Mucosa of descending colon (tissue), 3 donors: Measurements from ENCODE around the gene OR5H14. TPM values are rescaled to one million over a fixed set of nuclear protein-coding genes. Genes with fewer than 3 reads are reported as not detected.
"Not testable (repeated sequence)": the region's sequence is repeated elsewhere in the genome, so short reads cannot be mapped to it uniquely, and the experiment has no call there.

Source experiments
- ATAC-seq: fragments of 200-7000 bp; cut with Tn5 transposase; one replicate; pipeline ENCODE4 v1.9.1; 2020; ENCODE audit warnings: mild to moderate bottlenecking, moderate library complexity
- DNase-seq, 3 donors: peaks; one replicate each; pipeline ENCODE4 v3.0.0-alpha.2; 2020
- H3K36me3 ChIP-seq: fragments of 200-600 bp; one replicate; pipeline ENCODE4 v1.8.0; 2021; ENCODE audit warnings: low read depth, mild to moderate bottlenecking
- H3K4me1 ChIP-seq: fragments of 200-600 bp; one replicate; pipeline ENCODE4 v1.8.0; 2021; ENCODE audit warnings: low read depth, mild to moderate bottlenecking
- H3K4me3 ChIP-seq: fragments of 200-600 bp; one replicate; pipeline ENCODE4 v1.8.0; 2021; ENCODE audit warnings: mild to moderate bottlenecking
- H3K9me3 ChIP-seq: fragments of 200-600 bp; one replicate; pipeline ENCODE4 v1.8.0; 2021; ENCODE audit warnings: mild to moderate bottlenecking
- CTCF ChIP-seq: fragments of 200-600 bp; IDR thresholded peaks from one replicate; pipeline ENCODE4 v1.8.0; 2022; ENCODE audit warnings: antibody characterized with exemption, mild to moderate bottlenecking
- intact Hi-C, 2 donors: fragments of 100-400 bp; cut with DNase I in 1 of 2; cut with micrococcal nuclease in 1 of 2; formaldehyde crosslinking; loops; one replicate each; pipeline versions ENCODE4 v1.11.0 to v1.11.1; 2022; cut with DNase I, micrococcal nuclease
- total RNA-seq, 3 donors: library from RNA; stranded (reverse); fragmentation: NEBNext Ultra II Directional in 2 of 3; extraction: Animal tissue kit (Norgen Biotek cat#: 25700) in 2 of 3; gene quantifications; one replicate each; pipeline versions ENCODE4 v1.2.1 to v1.2.4, GENCODE V29; 2021 to 2023
- donor health status: DM: no; HTN: no; CAD: no; lungs with moderate emphysema.
- donor health status: DM: no; HTN: no; CAD: no.
- donor health status: DM: no; HTN: yes; CAD: no.

OR5H14 gene
- total RNA-seq, 3 donors from 2014 or later, result not detected

- DNase-seq (no peak), ATAC-seq (no peak)
- intact Hi-C loops, result no loop called here
- Histone ChIP-seq H3K9me3 (no peaks in the 10 kb centered on the region), H3K4me3 (no peak overlapping the region), H3K36me3 (no peaks in the 10 kb centered on the region), H3K4me1 (no peaks in the 10 kb centered on the region)
- TF ChIP-seq CTCF, result no peak
These were observed 33.1 kb downstream of the OR5H14 start for GRCh38 chr3:98180319-98180890.

DNA sequence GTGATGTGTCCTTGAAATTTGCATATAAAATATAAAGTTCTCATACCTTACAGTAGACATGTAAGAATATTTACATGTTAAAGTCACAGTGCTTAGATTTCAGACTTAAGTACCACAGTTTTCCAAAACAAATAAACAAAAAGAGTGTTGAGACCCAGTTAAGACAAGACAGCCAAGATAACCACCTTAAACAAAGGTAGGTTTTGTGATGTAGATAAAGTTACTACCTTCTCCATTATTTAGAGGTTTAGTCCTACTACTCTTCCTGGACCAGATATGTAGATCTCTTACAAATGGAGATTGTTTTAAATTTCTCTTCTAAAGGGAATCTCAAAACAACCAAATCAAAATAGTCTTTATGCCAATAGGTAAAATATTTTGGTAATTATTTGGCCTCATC lies 34.9 kb downstream of the OR5H14 start:
- H3K36me3 ChIP-seq, result no peaks in the 10 kb centered on the region
- intact Hi-C loops, result no loop called here
- H3K9me3 ChIP-seq, result no peaks in the 10 kb centered on the region
- H3K4me3 ChIP-seq, result no peak overlapping the region
- no peak for DNase-seq
- H3K4me1 ChIP-seq, result no peaks in the 10 kb centered on the region
- ATAC-seq, result no peak
- TF ChIP-seq CTCF, result no peak

DNA sequence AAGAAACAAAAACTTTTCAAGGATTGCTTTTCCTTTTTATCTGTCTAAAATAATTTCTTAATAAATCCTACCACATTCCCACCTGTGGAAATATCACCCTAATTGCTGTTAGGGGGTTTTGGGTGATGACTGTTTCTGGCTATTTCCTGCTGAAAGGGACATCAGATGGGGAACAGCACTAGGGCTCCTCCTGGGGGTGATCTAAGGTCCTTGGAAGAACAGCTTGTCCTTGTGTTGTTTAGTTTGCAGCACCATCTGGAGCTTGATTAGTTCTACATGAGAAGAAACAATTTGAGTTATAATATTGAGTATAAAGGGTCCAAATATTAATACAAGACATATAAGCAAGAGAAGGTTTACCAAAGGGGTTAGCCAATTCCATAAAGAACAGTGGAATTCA lies 37.9 kb downstream of the OR5H14 start:
- Histone ChIP-seq H3K4me3 (no peak overlapping the region), H3K9me3 (no peaks in the 10 kb centered on the region), H3K4me1 (no peaks in the 10 kb centered on the region), H3K36me3 (no peaks in the 10 kb centered on the region)
- TF ChIP-seq CTCF, result no peak
- intact Hi-C loops, result no loop called here
- DNase-seq (no peak), ATAC-seq (no peak)

- H3K36me3 ChIP-seq, result no peaks in the 10 kb centered on the region
- intact Hi-C loops, result no loop called here
- no peaks in the 10 kb centered on the region for H3K9me3 ChIP-seq
- H3K4me1 ChIP-seq, result no peaks in the 10 kb centered on the region
- H3K4me3 ChIP-seq, result no peak overlapping the region
- DNase-seq (no peak), ATAC-seq (peak; percentile 53)
- TF ChIP-seq CTCF, result no peak
These were observed 41.3 kb downstream of the OR5H14 start for GRCh38 chr3:98188545-98188944.

- H3K4me1 ChIP-seq, ATAC-seq, DNase-seq, H3K9me3 ChIP-seq, H3K4me3 ChIP-seq, intact Hi-C loops, H3K36me3 ChIP-seq: not testable (repeated sequence)
These were observed 43.6 kb downstream of the OR5H14 start for GRCh38 chr3:98190911-98191310.

GRCh38 chr3:98196293-98196692 lies 49.0 kb downstream of the OR5H14 start:
- DNase-seq, H3K9me3 ChIP-seq, ATAC-seq, H3K36me3 ChIP-seq, H3K4me3 ChIP-seq, intact Hi-C loops, H3K4me1 ChIP-seq: not testable (repeated sequence)

- Histone ChIP-seq H3K9me3 (no peaks in the 10 kb centered on the region), H3K36me3 (no peaks in the 10 kb centered on the region), H3K4me1 (no peaks in the 10 kb centered on the region), H3K4me3 (no peak overlapping the region)
- no peak for TF ChIP-seq CTCF
- ATAC-seq (no peak), DNase-seq (no peak)
- intact Hi-C loops, result no loop called here
These were observed 51.7 kb downstream of the OR5H14 start for GRCh38 chr3:98199020-98199419.
